ENCODE data around the gene MVB12B. TPM values are rescaled to one million over a fixed set of nuclear protein-coding genes. Genes with fewer than 3 reads are reported as not detected.

MVB12B gene
- total and polyA plus RNA-seq, 2 of the 13 experiments (the other 11 are each of a cell fraction or from before 2014, with no cell fraction given): 12.1 to 30.1 TPM

DNA sequence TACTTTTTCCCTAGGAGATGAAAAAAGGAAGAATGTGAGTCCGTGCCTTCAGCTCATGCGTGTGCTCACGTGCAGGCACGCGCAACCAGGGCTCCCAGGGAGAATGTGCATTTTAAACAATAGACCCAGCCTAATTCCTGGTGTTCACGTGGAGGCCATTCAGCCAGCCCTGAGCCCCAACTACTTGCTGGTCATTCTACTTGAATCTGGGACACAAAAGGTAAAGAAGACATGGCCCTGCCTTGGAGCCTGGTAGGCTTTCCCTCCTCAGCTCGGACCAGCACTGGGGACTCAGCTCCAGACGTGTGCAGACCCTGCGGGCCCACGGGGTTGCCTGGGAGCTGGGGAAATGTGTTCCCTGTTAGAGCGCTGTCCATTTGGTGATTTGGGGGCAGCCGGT, 125.5 kb downstream of the MVB12B start (continued):
- TF ChIP-seq, protein P1, sequence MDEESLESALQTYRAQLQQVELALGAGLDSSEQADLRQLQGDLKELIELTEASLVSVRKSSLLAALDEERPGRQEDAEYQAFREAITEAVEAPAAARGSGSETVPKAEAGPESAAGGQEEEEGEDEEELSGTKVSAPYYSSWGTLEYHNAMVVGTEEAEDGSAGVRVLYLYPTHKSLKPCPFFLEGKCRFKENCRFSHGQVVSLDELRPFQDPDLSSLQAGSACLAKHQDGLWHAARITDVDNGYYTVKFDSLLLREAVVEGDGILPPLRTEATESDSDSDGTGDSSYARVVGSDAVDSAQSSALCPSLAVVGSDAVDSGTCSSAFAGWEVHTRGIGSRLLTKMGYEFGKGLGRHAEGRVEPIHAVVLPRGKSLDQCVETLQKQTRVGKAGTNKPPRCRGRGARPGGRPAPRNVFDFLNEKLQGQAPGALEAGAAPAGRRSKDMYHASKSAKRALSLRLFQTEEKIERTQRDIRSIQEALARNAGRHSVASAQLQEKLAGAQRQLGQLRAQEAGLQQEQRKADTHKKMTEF (CRISPR knock-in tag; IDR thresholded peaks at IDR 0.05): no peak
- TF ChIP-seq CENPX (CRISPR knock-in tag; IDR thresholded peaks at IDR 0.05) (no peak), ZMAT3 (CRISPR knock-in tag; conservative IDR thresholded peaks at IDR 0.05) (no peak), KMT2A (CRISPR knock-in tag; IDR thresholded peaks at IDR 0.05) (no peak), ZNF644 (CRISPR knock-in tag; IDR thresholded peaks at IDR 0.05; ENCODE audit: low read depth) (no peak), PAWR (CRISPR knock-in tag; IDR thresholded peaks at IDR 0.05; ENCODE audit: borderline replicate concordance) (no peak), ZNF3 (CRISPR knock-in tag; IDR thresholded peaks at IDR 0.05) (no peak), ZSCAN12 (CRISPR knock-in tag; IDR thresholded peaks at IDR 0.05) (no peak)
- TF ChIP-seq, protein P2, sequence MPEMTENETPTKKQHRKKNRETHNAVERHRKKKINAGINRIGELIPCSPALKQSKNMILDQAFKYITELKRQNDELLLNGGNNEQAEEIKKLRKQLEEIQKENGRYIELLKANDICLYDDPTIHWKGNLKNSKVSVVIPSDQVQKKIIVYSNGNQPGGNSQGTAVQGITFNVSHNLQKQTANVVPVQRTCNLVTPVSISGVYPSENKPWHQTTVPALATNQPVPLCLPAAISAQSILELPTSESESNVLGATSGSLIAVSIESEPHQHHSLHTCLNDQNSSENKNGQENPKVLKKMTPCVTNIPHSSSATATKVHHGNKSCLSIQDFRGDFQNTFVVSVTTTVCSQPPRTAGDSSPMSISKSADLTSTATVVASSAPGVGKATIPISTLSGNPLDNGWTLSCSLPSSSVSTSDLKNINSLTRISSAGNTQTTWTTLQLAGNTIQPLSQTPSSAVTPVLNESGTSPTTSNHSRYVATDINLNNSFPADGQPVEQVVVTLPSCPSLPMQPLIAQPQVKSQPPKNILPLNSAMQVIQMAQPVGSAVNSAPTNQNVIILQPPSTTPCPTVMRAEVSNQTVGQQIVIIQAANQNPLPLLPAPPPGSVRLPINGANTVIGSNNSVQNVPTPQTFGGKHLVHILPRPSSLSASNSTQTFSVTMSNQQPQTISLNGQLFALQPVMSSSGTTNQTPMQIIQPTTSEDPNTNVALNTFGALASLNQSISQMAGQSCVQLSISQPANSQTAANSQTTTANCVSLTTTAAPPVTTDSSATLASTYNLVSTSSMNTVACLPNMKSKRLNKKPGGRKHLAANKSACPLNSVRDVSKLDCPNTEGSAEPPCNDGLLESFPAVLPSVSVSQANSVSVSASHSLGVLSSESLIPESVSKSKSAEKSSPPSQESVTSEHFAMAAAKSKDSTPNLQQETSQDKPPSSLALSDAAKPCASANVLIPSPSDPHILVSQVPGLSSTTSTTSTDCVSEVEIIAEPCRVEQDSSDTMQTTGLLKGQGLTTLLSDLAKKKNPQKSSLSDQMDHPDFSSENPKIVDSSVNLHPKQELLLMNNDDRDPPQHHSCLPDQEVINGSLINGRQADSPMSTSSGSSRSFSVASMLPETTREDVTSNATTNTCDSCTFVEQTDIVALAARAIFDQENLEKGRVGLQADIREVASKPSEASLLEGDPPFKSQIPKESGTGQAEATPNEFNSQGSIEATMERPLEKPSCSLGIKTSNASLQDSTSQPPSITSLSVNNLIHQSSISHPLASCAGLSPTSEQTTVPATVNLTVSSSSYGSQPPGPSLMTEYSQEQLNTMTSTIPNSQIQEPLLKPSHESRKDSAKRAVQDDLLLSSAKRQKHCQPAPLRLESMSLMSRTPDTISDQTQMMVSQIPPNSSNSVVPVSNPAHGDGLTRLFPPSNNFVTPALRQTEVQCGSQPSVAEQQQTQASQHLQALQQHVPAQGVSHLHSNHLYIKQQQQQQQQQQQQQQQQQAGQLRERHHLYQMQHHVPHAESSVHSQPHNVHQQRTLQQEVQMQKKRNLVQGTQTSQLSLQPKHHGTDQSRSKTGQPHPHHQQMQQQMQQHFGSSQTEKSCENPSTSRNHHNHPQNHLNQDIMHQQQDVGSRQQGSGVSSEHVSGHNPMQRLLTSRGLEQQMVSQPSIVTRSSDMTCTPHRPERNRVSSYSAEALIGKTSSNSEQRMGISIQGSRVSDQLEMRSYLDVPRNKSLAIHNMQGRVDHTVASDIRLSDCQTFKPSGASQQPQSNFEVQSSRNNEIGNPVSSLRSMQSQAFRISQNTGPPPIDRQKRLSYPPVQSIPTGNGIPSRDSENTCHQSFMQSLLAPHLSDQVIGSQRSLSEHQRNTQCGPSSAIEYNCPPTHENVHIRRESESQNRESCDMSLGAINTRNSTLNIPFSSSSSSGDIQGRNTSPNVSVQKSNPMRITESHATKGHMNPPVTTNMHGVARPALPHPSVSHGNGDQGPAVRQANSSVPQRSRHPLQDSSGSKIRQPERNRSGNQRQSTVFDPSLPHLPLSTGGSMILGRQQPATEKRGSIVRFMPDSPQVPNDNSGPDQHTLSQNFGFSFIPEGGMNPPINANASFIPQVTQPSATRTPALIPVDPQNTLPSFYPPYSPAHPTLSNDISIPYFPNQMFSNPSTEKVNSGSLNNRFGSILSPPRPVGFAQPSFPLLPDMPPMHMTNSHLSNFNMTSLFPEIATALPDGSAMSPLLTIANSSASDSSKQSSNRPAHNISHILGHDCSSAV (CRISPR knock-in tag; IDR thresholded peaks at IDR 0.05; ENCODE audit: borderline replicate concordance): no peak
- TF ChIP-seq, protein P3, sequence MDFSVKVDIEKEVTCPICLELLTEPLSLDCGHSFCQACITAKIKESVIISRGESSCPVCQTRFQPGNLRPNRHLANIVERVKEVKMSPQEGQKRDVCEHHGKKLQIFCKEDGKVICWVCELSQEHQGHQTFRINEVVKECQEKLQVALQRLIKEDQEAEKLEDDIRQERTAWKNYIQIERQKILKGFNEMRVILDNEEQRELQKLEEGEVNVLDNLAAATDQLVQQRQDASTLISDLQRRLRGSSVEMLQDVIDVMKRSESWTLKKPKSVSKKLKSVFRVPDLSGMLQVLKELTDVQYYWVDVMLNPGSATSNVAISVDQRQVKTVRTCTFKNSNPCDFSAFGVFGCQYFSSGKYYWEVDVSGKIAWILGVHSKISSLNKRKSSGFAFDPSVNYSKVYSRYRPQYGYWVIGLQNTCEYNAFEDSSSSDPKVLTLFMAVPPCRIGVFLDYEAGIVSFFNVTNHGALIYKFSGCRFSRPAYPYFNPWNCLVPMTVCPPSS (IDR thresholded peaks at IDR 0.05): no peak
- TF ChIP-seq, protein P4, sequence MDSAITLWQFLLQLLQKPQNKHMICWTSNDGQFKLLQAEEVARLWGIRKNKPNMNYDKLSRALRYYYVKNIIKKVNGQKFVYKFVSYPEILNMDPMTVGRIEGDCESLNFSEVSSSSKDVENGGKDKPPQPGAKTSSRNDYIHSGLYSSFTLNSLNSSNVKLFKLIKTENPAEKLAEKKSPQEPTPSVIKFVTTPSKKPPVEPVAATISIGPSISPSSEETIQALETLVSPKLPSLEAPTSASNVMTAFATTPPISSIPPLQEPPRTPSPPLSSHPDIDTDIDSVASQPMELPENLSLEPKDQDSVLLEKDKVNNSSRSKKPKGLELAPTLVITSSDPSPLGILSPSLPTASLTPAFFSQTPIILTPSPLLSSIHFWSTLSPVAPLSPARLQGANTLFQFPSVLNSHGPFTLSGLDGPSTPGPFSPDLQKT (CRISPR knock-in tag; IDR thresholded peaks at IDR 0.05; ENCODE audit: borderline replicate concordance): no peak
- TF ChIP-seq, protein P5, sequence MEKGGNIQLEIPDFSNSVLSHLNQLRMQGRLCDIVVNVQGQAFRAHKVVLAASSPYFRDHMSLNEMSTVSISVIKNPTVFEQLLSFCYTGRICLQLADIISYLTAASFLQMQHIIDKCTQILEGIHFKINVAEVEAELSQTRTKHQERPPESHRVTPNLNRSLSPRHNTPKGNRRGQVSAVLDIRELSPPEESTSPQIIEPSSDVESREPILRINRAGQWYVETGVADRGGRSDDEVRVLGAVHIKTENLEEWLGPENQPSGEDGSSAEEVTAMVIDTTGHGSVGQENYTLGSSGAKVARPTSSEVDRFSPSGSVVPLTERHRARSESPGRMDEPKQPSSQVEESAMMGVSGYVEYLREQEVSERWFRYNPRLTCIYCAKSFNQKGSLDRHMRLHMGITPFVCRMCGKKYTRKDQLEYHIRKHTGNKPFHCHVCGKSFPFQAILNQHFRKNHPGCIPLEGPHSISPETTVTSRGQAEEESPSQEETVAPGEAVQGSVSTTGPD (CRISPR knock-in tag; IDR thresholded peaks at IDR 0.05): no peak
